Uterus (tissue), 4 donors: ENCODE measurements around the gene AUTS2. TPM values are rescaled to one million over a fixed set of nuclear protein-coding genes. Genes with fewer than 3 reads are reported as not detected.

Experiments
- DNase-seq, 2 donors: peaks; one replicate each; pipeline ENCODE4 v3.0.0-alpha.2; 2019 to 2020
- H3K27ac ChIP-seq, 2 donors: fragments of 200-600 bp; sonication (generic); 1 replicate in 1 of 2; 2 replicates in 1 of 2; pipeline ENCODE4 v1.5.1; 2016 to 2018
- H3K27me3 ChIP-seq, 2 donors: fragments of 200-600 bp; sonication (generic); one replicate each; pipeline ENCODE4 v1.5.1; 2018 to 2019; ENCODE audit warnings: control low read depth in 1 of 2
- H3K36me3 ChIP-seq, 2 donors: fragments of 200-600 bp; sonication (generic); one replicate each; pipeline ENCODE4 v1.5.1; 2019; ENCODE audit warnings: control low read depth in 1 of 2
- H3K4me1 ChIP-seq, 2 donors: fragments of 200-600 bp; sonication (generic); one replicate each; pipeline ENCODE4 v1.5.1; 2018 to 2019; ENCODE audit warnings: control low read depth in 1 of 2
- H3K4me3 ChIP-seq, 2 donors: fragments of 200-600 bp; sonication (generic); 1 replicate in 1 of 2; 2 replicates in 1 of 2; pipeline ENCODE4 v1.5.1; 2018 to 2019; ENCODE audit warnings: mild to moderate bottlenecking in 1 of 2
- H3K9me3 ChIP-seq, 2 donors: fragments of 200-600 bp; sonication (generic); one replicate each; pipeline ENCODE4 v1.5.1; 2019; ENCODE audit warnings: control low read depth in 1 of 2
- POLR2A ChIP-seq, 2 donors: fragments of 450-650 bp; IDR thresholded peaks; one replicate each; pipeline ENCODE4 v1.6.1; 2016; ENCODE audit warnings: antibody characterized with exemption in 2 of 2, mild to moderate bottlenecking in 1 of 2, moderate library complexity in 1 of 2
- intact Hi-C: fragments of 100-400 bp; cut with DNase I; formaldehyde crosslinking; loops from one replicate; pipeline ENCODE4 v1.15.1; 2023; ENCODE audit warnings: low total_unique reads
- total RNA-seq, 4 donors: library from RNA; depleted of rRNA in 3 of 4; stranded (reverse); fragments of >200 nt in 3 of 4; gene quantifications; one replicate each; pipeline versions ENCODE4 v1.1.0 to v1.2.4, GENCODE V29; 2014 to 2023
- TF ChIP-seq, protein P1 (sequence below), 4 experiments: fragments of 200-600 bp in 2 of 4; fragments of 450-650 bp in 2 of 4; sonication (generic) in 2 of 4; IDR thresholded peaks; one replicate each; pipeline ENCODE4 v1.5.1; 2016 to 2019; ENCODE audit warnings: antibody characterized with exemption in 4 of 4, mild to moderate bottlenecking in 2 of 4, moderate library complexity in 1 of 4
- donor health status: DM: yes; HTN: yes; CAD: no.

Gene AUTS2
- total RNA-seq, 4 donors from 2014 or later: 10.5 to 58.2 (median 30.0) TPM

GRCh38 chr7:70303309-70303708 is 705.0 kb downstream of the AUTS2 start:
- no peaks in the 10 kb centered on the region for H3K9me3 ChIP-seq
- DNase-seq: no peak
- H3K4me1 ChIP-seq: no peaks in the 10 kb centered on the region
- TF ChIP-seq, protein P1, sequence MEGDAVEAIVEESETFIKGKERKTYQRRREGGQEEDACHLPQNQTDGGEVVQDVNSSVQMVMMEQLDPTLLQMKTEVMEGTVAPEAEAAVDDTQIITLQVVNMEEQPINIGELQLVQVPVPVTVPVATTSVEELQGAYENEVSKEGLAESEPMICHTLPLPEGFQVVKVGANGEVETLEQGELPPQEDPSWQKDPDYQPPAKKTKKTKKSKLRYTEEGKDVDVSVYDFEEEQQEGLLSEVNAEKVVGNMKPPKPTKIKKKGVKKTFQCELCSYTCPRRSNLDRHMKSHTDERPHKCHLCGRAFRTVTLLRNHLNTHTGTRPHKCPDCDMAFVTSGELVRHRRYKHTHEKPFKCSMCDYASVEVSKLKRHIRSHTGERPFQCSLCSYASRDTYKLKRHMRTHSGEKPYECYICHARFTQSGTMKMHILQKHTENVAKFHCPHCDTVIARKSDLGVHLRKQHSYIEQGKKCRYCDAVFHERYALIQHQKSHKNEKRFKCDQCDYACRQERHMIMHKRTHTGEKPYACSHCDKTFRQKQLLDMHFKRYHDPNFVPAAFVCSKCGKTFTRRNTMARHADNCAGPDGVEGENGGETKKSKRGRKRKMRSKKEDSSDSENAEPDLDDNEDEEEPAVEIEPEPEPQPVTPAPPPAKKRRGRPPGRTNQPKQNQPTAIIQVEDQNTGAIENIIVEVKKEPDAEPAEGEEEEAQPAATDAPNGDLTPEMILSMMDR (IDR thresholded peaks at IDR 0.05): no peak
- no peak for TF ChIP-seq POLR2A (IDR thresholded peaks at IDR 0.05)
- no peak overlapping the region for H3K4me3 ChIP-seq
- H3K27me3 ChIP-seq: no peaks in the 10 kb centered on the region
- intact Hi-C loops: no loop called here
- no peak overlapping the region for H3K27ac ChIP-seq
- no peaks in the 10 kb centered on the region for H3K36me3 ChIP-seq

DNA sequence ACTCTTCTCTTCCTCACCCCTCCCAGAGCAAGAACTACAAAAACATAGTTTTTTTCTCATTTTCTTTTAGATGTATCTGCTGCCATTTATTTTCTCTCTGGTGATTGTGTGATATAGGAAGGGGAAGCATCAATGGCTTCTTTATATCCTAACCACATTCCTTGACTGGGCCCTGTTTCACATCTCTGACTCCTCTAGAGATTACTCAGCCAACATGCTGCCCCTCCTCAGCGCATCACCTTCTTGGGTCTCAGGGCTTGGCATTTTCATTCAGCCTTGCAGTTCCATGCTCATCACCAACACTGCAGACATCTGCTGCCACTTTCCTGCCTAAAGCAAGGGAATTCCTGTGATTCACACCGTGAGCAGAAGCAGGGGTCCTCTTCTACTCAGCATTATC is 705.5 kb downstream of the AUTS2 start:
- Histone ChIP-seq H3K9me3 (no peaks in the 10 kb centered on the region), H3K27me3 (no peaks in the 10 kb centered on the region), H3K27ac (no peak overlapping the region), H3K4me1 (no peaks in the 10 kb centered on the region), H3K36me3 (no peaks in the 10 kb centered on the region), H3K4me3 (no peak overlapping the region)
- no peak for DNase-seq
- TF ChIP-seq, protein P1 (IDR thresholded peaks at IDR 0.05): no peak
- TF ChIP-seq POLR2A (IDR thresholded peaks at IDR 0.05): no peak
- intact Hi-C loops: no loop called here

DNA sequence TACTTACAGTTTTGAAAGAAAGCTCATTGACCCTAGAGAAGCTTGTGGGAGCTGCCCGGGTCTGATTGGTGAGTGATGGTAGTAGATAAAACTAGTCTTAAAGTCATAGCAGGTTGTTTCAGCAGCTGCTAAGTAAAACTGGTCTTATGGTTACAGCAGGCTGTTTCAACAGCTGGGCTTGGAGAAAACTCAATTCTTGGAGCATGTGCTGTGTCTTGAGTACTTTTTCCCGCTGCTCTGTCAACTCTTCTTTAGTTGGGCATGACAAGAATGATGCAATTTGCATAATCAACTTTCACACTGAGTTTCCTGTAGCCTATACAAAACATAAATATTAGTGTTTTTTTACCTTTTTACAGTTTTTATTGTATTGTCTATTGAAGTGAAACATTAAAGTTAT is 707.9 kb downstream of the AUTS2 start:
- no peaks in the 10 kb centered on the region for H3K27me3 ChIP-seq
- H3K27ac ChIP-seq: no peak overlapping the region
- no peaks in the 10 kb centered on the region for H3K9me3 ChIP-seq

GRCh38 chr7:70307544-70308106 is 709.4 kb downstream of the AUTS2 start:
- intact Hi-C loops: no loop called here
- TF ChIP-seq, protein P1 (IDR thresholded peaks at IDR 0.05): no peak
- TF ChIP-seq POLR2A (IDR thresholded peaks at IDR 0.05): no peak

More for the DNA sequence above, 707.9 kb downstream of the AUTS2 start:
- Histone ChIP-seq H3K36me3 (no peaks in the 10 kb centered on the region), H3K4me3 (no peak overlapping the region), H3K4me1 (no peaks in the 10 kb centered on the region)
- intact Hi-C loops: no loop called here
- TF ChIP-seq, protein P1 (IDR thresholded peaks at IDR 0.05): no peak
- TF ChIP-seq POLR2A (IDR thresholded peaks at IDR 0.05): no peak
- no peak for DNase-seq

DNA sequence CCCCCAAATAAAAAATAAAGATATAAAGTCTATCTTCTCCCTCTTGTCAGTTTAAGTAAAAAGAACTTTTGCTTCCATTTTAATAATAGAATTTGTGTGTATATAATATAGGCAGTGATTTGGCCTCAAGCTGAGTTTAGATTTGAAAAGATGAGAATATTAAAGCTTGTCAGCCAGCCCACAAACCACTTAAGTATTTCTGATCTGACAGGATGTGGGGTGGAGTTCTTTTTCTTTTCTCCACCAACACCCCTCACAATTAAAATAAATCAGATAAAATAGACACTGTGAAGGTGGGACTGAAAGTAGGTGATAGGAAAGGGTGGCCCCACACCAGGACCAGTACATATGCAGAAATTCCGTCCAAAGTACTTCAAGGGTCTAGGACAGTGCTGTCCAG is 714.1 kb downstream of the AUTS2 start:
- TF ChIP-seq, protein P1 (IDR thresholded peaks at IDR 0.05): no peak
- no peak for TF ChIP-seq POLR2A (IDR thresholded peaks at IDR 0.05)
- Histone ChIP-seq H3K36me3 (no peaks in the 10 kb centered on the region), H3K4me3 (no peak overlapping the region), H3K9me3 (no peaks in the 10 kb centered on the region), H3K27ac (no peak overlapping the region), H3K27me3 (no peaks in the 10 kb centered on the region), H3K4me1 (no peaks in the 10 kb centered on the region)
- intact Hi-C loops: no loop called here
- DNase-seq: no peak

More at GRCh38 chr7:70307544-70308106, 709.4 kb downstream of the AUTS2 start:
- Histone ChIP-seq H3K9me3 (no peaks in the 10 kb centered on the region), H3K4me1 (no peaks in the 10 kb centered on the region), H3K27me3 (no peaks in the 10 kb centered on the region), H3K27ac (no peak overlapping the region), H3K36me3 (no peaks in the 10 kb centered on the region), H3K4me3 (no peak overlapping the region)
- no peak for DNase-seq
